Mucosa of descending colon (tissue), 3 donors: ENCODE data around the gene GNB1L. TPM values are rescaled to one million over a fixed set of nuclear protein-coding genes. Genes with fewer than 3 reads are reported as not detected.

Experiments used
- ATAC-seq: fragments of 200-7000 bp; cut with Tn5 transposase; one replicate; pipeline ENCODE4 v1.9.1; 2020; ENCODE audit warnings: mild to moderate bottlenecking, moderate library complexity
- DNase-seq, 3 donors: peaks; one replicate each; pipeline ENCODE4 v3.0.0-alpha.2; 2020
- H3K36me3 ChIP-seq: fragments of 200-600 bp; one replicate; pipeline ENCODE4 v1.8.0; 2021; ENCODE audit warnings: low read depth, mild to moderate bottlenecking
- H3K4me1 ChIP-seq: fragments of 200-600 bp; one replicate; pipeline ENCODE4 v1.8.0; 2021; ENCODE audit warnings: low read depth, mild to moderate bottlenecking
- H3K4me3 ChIP-seq: fragments of 200-600 bp; one replicate; pipeline ENCODE4 v1.8.0; 2021; ENCODE audit warnings: mild to moderate bottlenecking
- H3K9me3 ChIP-seq: fragments of 200-600 bp; one replicate; pipeline ENCODE4 v1.8.0; 2021; ENCODE audit warnings: mild to moderate bottlenecking
- CTCF ChIP-seq: fragments of 200-600 bp; IDR thresholded peaks from one replicate; pipeline ENCODE4 v1.8.0; 2022; ENCODE audit warnings: antibody characterized with exemption, mild to moderate bottlenecking
- intact Hi-C, 2 donors: fragments of 100-400 bp; cut with DNase I in 1 of 2; cut with micrococcal nuclease in 1 of 2; formaldehyde crosslinking; loops; one replicate each; pipeline versions ENCODE4 v1.11.0 to v1.11.1; 2022; cut with DNase I, micrococcal nuclease
- total RNA-seq, 3 donors: library from RNA; stranded (reverse); fragmentation: NEBNext Ultra II Directional in 2 of 3; extraction: Animal tissue kit (Norgen Biotek cat#: 25700) in 2 of 3; gene quantifications; one replicate each; pipeline versions ENCODE4 v1.2.1 to v1.2.4, GENCODE V29; 2021 to 2023
- donor health status: DM: no; HTN: no; CAD: no; lungs with moderate emphysema.
- donor health status: DM: no; HTN: no; CAD: no.
- donor health status: DM: no; HTN: yes; CAD: no.

The GNB1L gene
- total RNA-seq, 3 donors from 2014 or later, result 2.7 to 4.7 (median 3.4) TPM

- Histone ChIP-seq H3K4me1 (no peaks in the 10 kb centered on the region), H3K4me3 (no peak overlapping the region), H3K9me3 (no peaks in the 10 kb centered on the region), H3K36me3 (no peaks in the 10 kb centered on the region)
- DNase-seq (no peak), ATAC-seq (no peak)
- intact Hi-C loops, result no loop called here
- no peak for TF ChIP-seq CTCF
These were observed 27.2 kb downstream of the GNB1L start for GRCh38 chr22:19827341-19828034.

GRCh38 chr22:19826619-19826950 is 28.1 kb downstream of the GNB1L start:
- no peaks in the 10 kb centered on the region for H3K4me1 ChIP-seq
- H3K9me3 ChIP-seq, result no peaks in the 10 kb centered on the region
- intact Hi-C loops, result no loop called here
- no peak for ATAC-seq
- DNase-seq, result no peak
- TF ChIP-seq CTCF, result no peak
- H3K4me3 ChIP-seq, result no peak overlapping the region
- H3K36me3 ChIP-seq, result no peaks in the 10 kb centered on the region

GRCh38 chr22:19825904-19826618 is 28.6 kb downstream of the GNB1L start:
- Histone ChIP-seq H3K9me3 (no peaks in the 10 kb centered on the region), H3K4me3 (no peak overlapping the region), H3K4me1 (no peaks in the 10 kb centered on the region), H3K36me3 (no peaks in the 10 kb centered on the region)
- no peak for ATAC-seq
- no peak for DNase-seq
- intact Hi-C loops, result no loop called here
- TF ChIP-seq CTCF, result no peak

DNA sequence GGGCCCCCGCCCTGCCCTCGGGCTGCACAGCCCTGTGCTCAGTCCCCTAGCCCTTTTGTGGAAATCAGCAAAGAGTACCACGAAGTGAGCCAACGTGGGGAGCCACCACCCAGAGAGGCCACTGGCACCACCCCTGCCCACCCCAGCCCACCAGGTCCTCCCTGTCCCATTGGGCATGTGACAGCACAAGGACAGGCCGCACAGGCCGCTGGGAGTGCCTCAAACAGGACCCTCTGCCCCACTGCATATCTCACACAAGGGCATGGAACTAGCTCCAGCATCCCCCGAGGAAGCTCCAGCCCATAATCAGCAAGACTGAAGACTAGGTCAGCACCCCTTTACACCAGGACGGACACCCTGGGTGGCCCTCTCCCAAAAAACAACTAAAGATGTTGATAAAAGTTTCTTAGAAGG is 29.7 kb downstream of the GNB1L start:
- peak in 1 of 3 donors; percentile 19 for DNase-seq
- Histone ChIP-seq H3K4me3 (no peak overlapping the region), H3K4me1 (no peaks in the 10 kb centered on the region), H3K36me3 (no peaks in the 10 kb centered on the region), H3K9me3 (no peaks in the 10 kb centered on the region)
- intact Hi-C loops, result no loop called here
- ATAC-seq, result no peak
- TF ChIP-seq CTCF, result no peak

DNA sequence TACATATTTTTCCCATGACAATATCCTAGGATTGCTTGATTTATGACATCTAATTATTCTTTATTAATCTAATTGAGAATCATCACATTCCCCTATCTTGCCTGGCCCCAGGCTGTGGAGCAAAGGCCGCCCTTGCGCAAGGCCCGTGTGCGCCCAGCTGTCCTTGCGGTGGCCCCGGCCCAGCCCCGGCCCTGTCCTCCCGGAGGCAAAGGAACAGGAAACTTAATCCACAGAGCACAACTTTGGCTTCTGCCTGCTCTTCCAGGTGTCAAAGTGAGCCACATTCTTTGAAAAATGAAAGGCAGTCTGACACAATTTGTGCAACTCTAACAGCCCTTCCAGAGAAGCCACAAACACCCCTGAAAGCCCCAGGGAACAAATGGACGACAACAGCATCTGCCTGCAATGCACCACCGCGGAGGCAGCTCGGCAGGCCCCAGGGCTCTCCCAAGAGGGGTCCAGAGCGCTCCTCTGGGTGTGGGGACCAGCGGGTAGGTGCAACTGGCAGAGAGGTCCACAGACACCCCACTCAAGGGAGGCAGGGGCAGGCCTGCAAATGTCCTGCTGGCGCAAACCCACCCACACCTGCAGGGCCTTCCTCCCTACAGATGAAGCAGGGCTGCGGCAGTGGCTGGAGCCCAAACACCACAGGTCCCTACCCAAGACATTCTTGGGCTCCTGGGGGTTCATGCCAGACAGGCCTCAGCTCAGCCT is 30.3 kb downstream of the GNB1L start:
- DNase-seq, result peak in 1 of 3 donors; percentile 36
- ATAC-seq, result no peak
- intact Hi-C loops, result no loop called here

More for the DNA sequence above, 30.3 kb downstream of the GNB1L start:
- TF ChIP-seq CTCF, result no peak
- no peaks in the 10 kb centered on the region for H3K9me3 ChIP-seq
- no peaks in the 10 kb centered on the region for H3K4me1 ChIP-seq
- no peaks in the 10 kb centered on the region for H3K36me3 ChIP-seq
- no peak overlapping the region for H3K4me3 ChIP-seq
